ENCODE measurements around the gene KIAA1671. TPM values are rescaled to one million over a fixed set of nuclear protein-coding genes. Genes with fewer than 3 reads are reported as not detected.

Gene KIAA1671
- total RNA-seq, 1 experiment from 2014 or later, result 63.1 TPM

GRCh38 chr22:24997023-24997422, 44.5 kb downstream of the KIAA1671 start:
- no TSS peak for BruUV-seq (replicated peaks)

GRCh38 chr22:25000686-25001085, 48.2 kb downstream of the KIAA1671 start:
- H3K36me3 Mint-ChIP-seq (ENCODE audit: insufficient read depth, unreplicated experiment), result peaks cover 4% of the 10 kb centered on the region
- peaks cover 26% of the 10 kb centered on the region for H3K4me1 Mint-ChIP-seq (ENCODE audit: low read depth, unreplicated experiment)
- intact Hi-C loops (cut with micrococcal nuclease; ENCODE audit: unreplicated experiment), result no loop called here
- no peaks in the 10 kb centered on the region for H3K9me3 Mint-ChIP-seq (ENCODE audit: low read depth, unreplicated experiment)
- DNase-seq, result no peak
- CTCF ChIA-PET, result no interaction called here
- no peak overlapping the region for H3K4me3 Mint-ChIP-seq (ENCODE audit: low read depth, unreplicated experiment)
- no peaks in the 10 kb centered on the region for H3K27me3 Mint-ChIP-seq (ENCODE audit: unreplicated experiment)
- no peak for TF ChIP-seq CTCF (IDR thresholded peaks at IDR 0.05; ENCODE audit: unreplicated experiment)
- BruUV-seq (replicated peaks), result no TSS peak
- H3K27ac Mint-ChIP-seq (ENCODE audit: unreplicated experiment), result no peak overlapping the region

More at GRCh38 chr22:24997023-24997422, 44.5 kb downstream of the KIAA1671 start:
- no peak for TF ChIP-seq CTCF (IDR thresholded peaks at IDR 0.05; ENCODE audit: unreplicated experiment)
- H3K9me3 Mint-ChIP-seq (ENCODE audit: low read depth, unreplicated experiment), result no peaks in the 10 kb centered on the region
- no peaks in the 10 kb centered on the region for H3K27me3 Mint-ChIP-seq (ENCODE audit: unreplicated experiment)
- no peak overlapping the region for H3K4me3 Mint-ChIP-seq (ENCODE audit: low read depth, unreplicated experiment)
- peaks cover 4% of the 10 kb centered on the region for H3K36me3 Mint-ChIP-seq (ENCODE audit: insufficient read depth, unreplicated experiment)
- no peak overlapping the region for H3K27ac Mint-ChIP-seq (ENCODE audit: unreplicated experiment)
- CTCF ChIA-PET, result interaction anchor here (0.6 kb wide), 1 partner anchor 25 kb away, joined by 3 read pairs; no protein-coding TSS in a partner anchor
- peaks cover 49% of the 10 kb centered on the region for H3K4me1 Mint-ChIP-seq (ENCODE audit: low read depth, unreplicated experiment)
- DNase-seq, result no peak
- intact Hi-C loops (cut with micrococcal nuclease; ENCODE audit: unreplicated experiment), result loop anchor here (10.0 kb wide), 1 partner anchor 58 kb away; no protein-coding TSS in a partner anchor

- no peaks in the 10 kb centered on the region for H3K36me3 Mint-ChIP-seq (ENCODE audit: insufficient read depth, unreplicated experiment)
- H3K27ac Mint-ChIP-seq (ENCODE audit: unreplicated experiment), result no peak overlapping the region
- no peak for DNase-seq
- H3K27me3 Mint-ChIP-seq (ENCODE audit: unreplicated experiment), result no peaks in the 10 kb centered on the region
- no peaks in the 10 kb centered on the region for H3K9me3 Mint-ChIP-seq (ENCODE audit: low read depth, unreplicated experiment)
- BruUV-seq (replicated peaks), result no TSS peak
- intact Hi-C loops (cut with micrococcal nuclease; ENCODE audit: unreplicated experiment), result no loop called here
- CTCF ChIA-PET, result interaction anchor here (0.7 to 1.2 kb wide), 2 partner anchors 12 to 24 kb away, joined by 3 read pairs; no protein-coding TSS in a partner anchor
- TF ChIP-seq CTCF (IDR thresholded peaks at IDR 0.05; ENCODE audit: unreplicated experiment), result no peak
- no peak overlapping the region for H3K4me3 Mint-ChIP-seq (ENCODE audit: low read depth, unreplicated experiment)
- H3K4me1 Mint-ChIP-seq (ENCODE audit: low read depth, unreplicated experiment), result peaks cover 10% of the 10 kb centered on the region
Measured at GRCh38 chr22:25002241-25002985, 49.9 kb downstream of the KIAA1671 start.

GRCh38 chr22:25006354-25006753, 53.8 kb downstream of the KIAA1671 start:
- Mint-ChIP-seq H3K4me1 (ENCODE audit: low read depth, unreplicated experiment) (peaks cover 15% of the 10 kb centered on the region), H3K27ac (ENCODE audit: unreplicated experiment) (no peak overlapping the region), H3K9me3 (ENCODE audit: low read depth, unreplicated experiment) (no peaks in the 10 kb centered on the region), H3K27me3 (ENCODE audit: unreplicated experiment) (no peaks in the 10 kb centered on the region), H3K4me3 (ENCODE audit: low read depth, unreplicated experiment) (no peak overlapping the region), H3K36me3 (ENCODE audit: insufficient read depth, unreplicated experiment) (no peaks in the 10 kb centered on the region)
- TF ChIP-seq CTCF (IDR thresholded peaks at IDR 0.05; ENCODE audit: unreplicated experiment), result no peak
- BruUV-seq (replicated peaks), result no TSS peak
- CTCF ChIA-PET, result interaction anchor here (0.5 kb wide), 1 partner anchor 150 kb away, joined by 3 read pairs; no protein-coding TSS in a partner anchor
- DNase-seq, result no peak
- intact Hi-C loops (cut with micrococcal nuclease; ENCODE audit: unreplicated experiment), result no loop called here
